Measurements from ENCODE around the gene BRCC3. TPM values are rescaled to one million over a fixed set of nuclear protein-coding genes. Genes with fewer than 3 reads are reported as not detected.
"Not testable (repeated sequence)": the region's sequence is repeated elsewhere in the genome, so short reads cannot be mapped to it uniquely, and the experiment has no call there.

The BRCC3 gene
- total RNA-seq, 1 donor from 2014 or later = 11.5 TPM

GRCh38 chrX:155132110-155132509 is 60.8 kb downstream of the BRCC3 start:
- Histone ChIP-seq H3K27ac (no peak overlapping the region), H3K4me1 (no peaks in the 10 kb centered on the region), H3K27me3 (no peaks in the 10 kb centered on the region), H3K4me3 (no peak overlapping the region), H3K9me3 (no peaks in the 10 kb centered on the region), H3K36me3 (no peaks in the 10 kb centered on the region)
- intact Hi-C loops (cut with DNase I) = no loop called here
- TF ChIP-seq CTCF (IDR thresholded peaks at IDR 0.05) = no peak
- TF ChIP-seq POLR2AphosphoS5 (IDR thresholded peaks at IDR 0.05; ENCODE audit: insufficient read depth in 1 of 2, low read depth in 1 of 2) = no peak
- no peak for TF ChIP-seq POLR2A (IDR thresholded peaks at IDR 0.05)
- no peak for DNase-seq (ENCODE audit: extremely low spot score in 2 of 2)

GRCh38 chrX:155134255-155134654 is 62.9 kb downstream of the BRCC3 start:
- Histone ChIP-seq H3K27ac (no peak overlapping the region), H3K4me1 (no peaks in the 10 kb centered on the region), H3K9me3 (no peaks in the 10 kb centered on the region), H3K36me3 (no peaks in the 10 kb centered on the region), H3K4me3 (no peak overlapping the region), H3K27me3 (no peaks in the 10 kb centered on the region)
- no peak for DNase-seq (ENCODE audit: extremely low spot score in 2 of 2)
- no peak for TF ChIP-seq CTCF (IDR thresholded peaks at IDR 0.05)
- no peak for TF ChIP-seq POLR2A (IDR thresholded peaks at IDR 0.05)
- TF ChIP-seq POLR2AphosphoS5 (IDR thresholded peaks at IDR 0.05; ENCODE audit: insufficient read depth in 1 of 2, low read depth in 1 of 2) = no peak
- intact Hi-C loops (cut with DNase I) = no loop called here

- H3K36me3 ChIP-seq = no peaks in the 10 kb centered on the region
- H3K4me3 ChIP-seq = no peak overlapping the region
- H3K9me3 ChIP-seq = no peaks in the 10 kb centered on the region
- H3K4me1 ChIP-seq = no peaks in the 10 kb centered on the region
- intact Hi-C loops (cut with DNase I) = no loop called here
- H3K27me3 ChIP-seq = no peaks in the 10 kb centered on the region
- TF ChIP-seq POLR2A (IDR thresholded peaks at IDR 0.05) (no peak), POLR2AphosphoS5 (IDR thresholded peaks at IDR 0.05; ENCODE audit: insufficient read depth in 1 of 2, low read depth in 1 of 2) (no peak), CTCF (IDR thresholded peaks at IDR 0.05) (no peak)
- no peak for DNase-seq (ENCODE audit: extremely low spot score in 2 of 2)
- H3K27ac ChIP-seq = no peak overlapping the region
Measured at GRCh38 chrX:155143959-155144548, 72.7 kb downstream of the BRCC3 start.

GRCh38 chrX:155144926-155145325 is 73.6 kb downstream of the BRCC3 start:
- intact Hi-C loops (cut with DNase I) = no loop called here
- TF ChIP-seq POLR2A (IDR thresholded peaks at IDR 0.05) = no peak
- Histone ChIP-seq H3K27me3 (no peaks in the 10 kb centered on the region), H3K9me3 (no peaks in the 10 kb centered on the region), H3K27ac (no peak overlapping the region), H3K4me3 (no peak overlapping the region), H3K4me1 (no peaks in the 10 kb centered on the region), H3K36me3 (no peaks in the 10 kb centered on the region)
- DNase-seq (ENCODE audit: extremely low spot score in 2 of 2) = no peak

GRCh38 chrX:155147612-155148011 is 76.3 kb downstream of the BRCC3 start:
- H3K36me3 ChIP-seq; H3K4me3 ChIP-seq; H3K27me3 ChIP-seq; intact Hi-C loops (cut with DNase I); H3K9me3 ChIP-seq; H3K27ac ChIP-seq; DNase-seq (ENCODE audit: extremely low spot score in 2 of 2); H3K4me1 ChIP-seq: not testable (repeated sequence)

GRCh38 chrX:155148166-155148565 is 76.9 kb downstream of the BRCC3 start:
- DNase-seq (ENCODE audit: extremely low spot score in 2 of 2); H3K36me3 ChIP-seq; H3K4me3 ChIP-seq; intact Hi-C loops (cut with DNase I); H3K27me3 ChIP-seq; H3K4me1 ChIP-seq; H3K27ac ChIP-seq; H3K9me3 ChIP-seq: not testable (repeated sequence)
